Measurements from ENCODE around the gene ALG11. TPM values are rescaled to one million over a fixed set of nuclear protein-coding genes. Genes with fewer than 3 reads are reported as not detected.

ALG11 gene
- total RNA-seq, 1 donor from 2014 or later = 65.7 TPM

DNA sequence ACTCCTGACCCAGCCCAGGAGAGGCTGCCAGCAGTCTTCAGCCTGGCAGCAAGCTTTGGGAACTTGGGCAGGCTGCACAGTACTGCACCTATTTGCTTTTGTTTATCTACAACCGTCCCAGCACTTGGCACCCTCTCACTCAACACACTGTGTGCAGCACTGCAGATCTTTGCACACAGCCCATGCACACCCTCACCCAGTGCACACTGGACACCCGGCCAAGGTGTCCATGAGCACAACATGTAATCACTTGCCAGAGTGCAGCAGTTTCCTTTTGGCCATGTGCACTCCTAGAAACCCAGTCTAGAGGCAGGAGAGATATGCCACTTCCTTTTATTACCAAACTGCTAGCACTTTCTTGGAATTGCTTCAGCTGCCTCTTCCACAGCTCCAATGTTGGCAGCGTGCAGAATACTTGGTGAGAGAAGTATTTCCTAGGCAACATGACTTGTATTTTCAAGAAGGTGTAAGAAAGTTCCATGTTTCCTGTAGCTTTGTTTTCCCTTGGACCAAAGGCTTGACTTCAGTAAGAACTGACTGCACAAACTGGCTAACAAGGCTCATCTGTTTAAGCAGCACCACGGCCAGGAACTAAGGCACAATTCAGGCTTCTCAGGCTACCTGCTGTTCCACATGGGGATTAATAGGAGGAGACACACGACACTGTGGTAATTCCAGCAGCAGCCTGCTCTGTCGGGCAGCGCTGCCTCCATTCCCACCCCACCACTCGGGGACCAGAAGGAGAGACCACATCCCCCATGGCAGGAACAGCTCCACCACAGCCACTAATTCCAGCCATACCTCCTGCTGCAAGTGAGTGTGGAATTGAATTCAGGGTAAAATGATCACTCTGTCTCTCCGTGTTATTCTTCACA lies 16.3 kb upstream of the ALG11 start:
- H3K27ac Mint-ChIP-seq = no peak overlapping the region
- TF ChIP-seq, protein P1, sequence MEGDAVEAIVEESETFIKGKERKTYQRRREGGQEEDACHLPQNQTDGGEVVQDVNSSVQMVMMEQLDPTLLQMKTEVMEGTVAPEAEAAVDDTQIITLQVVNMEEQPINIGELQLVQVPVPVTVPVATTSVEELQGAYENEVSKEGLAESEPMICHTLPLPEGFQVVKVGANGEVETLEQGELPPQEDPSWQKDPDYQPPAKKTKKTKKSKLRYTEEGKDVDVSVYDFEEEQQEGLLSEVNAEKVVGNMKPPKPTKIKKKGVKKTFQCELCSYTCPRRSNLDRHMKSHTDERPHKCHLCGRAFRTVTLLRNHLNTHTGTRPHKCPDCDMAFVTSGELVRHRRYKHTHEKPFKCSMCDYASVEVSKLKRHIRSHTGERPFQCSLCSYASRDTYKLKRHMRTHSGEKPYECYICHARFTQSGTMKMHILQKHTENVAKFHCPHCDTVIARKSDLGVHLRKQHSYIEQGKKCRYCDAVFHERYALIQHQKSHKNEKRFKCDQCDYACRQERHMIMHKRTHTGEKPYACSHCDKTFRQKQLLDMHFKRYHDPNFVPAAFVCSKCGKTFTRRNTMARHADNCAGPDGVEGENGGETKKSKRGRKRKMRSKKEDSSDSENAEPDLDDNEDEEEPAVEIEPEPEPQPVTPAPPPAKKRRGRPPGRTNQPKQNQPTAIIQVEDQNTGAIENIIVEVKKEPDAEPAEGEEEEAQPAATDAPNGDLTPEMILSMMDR (IDR thresholded peaks at IDR 0.05; ENCODE audit: unreplicated experiment) = no peak
- DNase-seq (ENCODE audit: low spot score in 2 of 2, unreplicated experiment in 2 of 2) = no peak
- H3K4me1 Mint-ChIP-seq = peaks cover 68% of the 10 kb centered on the region
- H3K9me3 Mint-ChIP-seq = no peaks in the 10 kb centered on the region
- H3K27me3 Mint-ChIP-seq (ENCODE audit: low read depth) = no peaks in the 10 kb centered on the region
- H3K36me3 Mint-ChIP-seq = no peaks in the 10 kb centered on the region
- H3K4me3 Mint-ChIP-seq = no peak overlapping the region

DNA sequence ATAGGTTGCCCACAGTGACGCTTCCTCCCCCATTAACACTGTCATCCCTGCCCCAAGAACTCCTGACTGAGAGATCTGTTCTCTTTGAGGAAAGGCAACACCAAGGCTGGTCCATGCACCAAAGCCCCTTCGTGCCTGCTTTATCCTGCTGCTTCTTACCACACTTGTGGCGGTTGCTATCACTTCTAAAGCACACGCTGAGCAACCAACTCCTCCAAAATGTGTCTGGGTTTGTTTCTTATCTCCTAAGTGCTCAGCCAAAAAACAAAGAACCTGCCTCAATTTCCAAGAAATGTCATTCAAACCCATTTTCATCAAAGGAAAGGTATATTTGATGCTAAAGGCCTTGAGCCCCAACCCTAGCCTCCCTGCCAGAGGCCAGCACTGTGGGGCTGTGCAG lies 15.6 kb upstream of the ALG11 start:
- Mint-ChIP-seq H3K27ac (no peak overlapping the region), H3K27me3 (ENCODE audit: low read depth) (no peaks in the 10 kb centered on the region), H3K36me3 (no peaks in the 10 kb centered on the region), H3K4me1 (peaks cover 75% of the 10 kb centered on the region), H3K9me3 (no peaks in the 10 kb centered on the region), H3K4me3 (no peak overlapping the region)
- TF ChIP-seq, protein P1 (IDR thresholded peaks at IDR 0.05; ENCODE audit: unreplicated experiment) = no peak
- no peak for DNase-seq (ENCODE audit: low spot score in 2 of 2, unreplicated experiment in 2 of 2)

DNA sequence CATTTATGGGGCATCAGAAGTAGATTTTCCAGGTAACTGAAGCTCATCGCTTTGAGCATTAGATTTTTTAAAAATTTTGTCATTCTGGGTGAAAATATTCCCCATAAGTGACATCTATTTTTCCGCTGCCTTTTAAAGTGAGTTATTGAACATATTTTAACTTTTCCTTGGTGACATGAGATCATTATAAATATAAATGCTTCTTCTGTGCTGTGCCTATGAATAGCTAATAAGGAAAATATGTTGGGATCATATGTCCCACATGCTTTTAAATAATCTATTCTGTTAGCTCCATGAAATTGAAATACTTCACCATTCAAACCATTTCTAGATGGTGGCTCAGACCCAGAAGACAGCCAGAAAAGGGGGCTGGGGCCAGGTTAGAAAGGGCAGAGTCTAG lies 15.0 kb upstream of the ALG11 start:
- Mint-ChIP-seq H3K36me3 (no peaks in the 10 kb centered on the region), H3K4me3 (no peak overlapping the region), H3K27ac (peak overlapping the region; percentile 93), H3K4me1 (peaks cover 78% of the 10 kb centered on the region), H3K9me3 (no peaks in the 10 kb centered on the region), H3K27me3 (ENCODE audit: low read depth) (no peaks in the 10 kb centered on the region)
- DNase-seq (ENCODE audit: low spot score in 2 of 2, unreplicated experiment in 2 of 2) = no peak
- TF ChIP-seq, protein P1 (IDR thresholded peaks at IDR 0.05; ENCODE audit: unreplicated experiment) = no peak

DNA sequence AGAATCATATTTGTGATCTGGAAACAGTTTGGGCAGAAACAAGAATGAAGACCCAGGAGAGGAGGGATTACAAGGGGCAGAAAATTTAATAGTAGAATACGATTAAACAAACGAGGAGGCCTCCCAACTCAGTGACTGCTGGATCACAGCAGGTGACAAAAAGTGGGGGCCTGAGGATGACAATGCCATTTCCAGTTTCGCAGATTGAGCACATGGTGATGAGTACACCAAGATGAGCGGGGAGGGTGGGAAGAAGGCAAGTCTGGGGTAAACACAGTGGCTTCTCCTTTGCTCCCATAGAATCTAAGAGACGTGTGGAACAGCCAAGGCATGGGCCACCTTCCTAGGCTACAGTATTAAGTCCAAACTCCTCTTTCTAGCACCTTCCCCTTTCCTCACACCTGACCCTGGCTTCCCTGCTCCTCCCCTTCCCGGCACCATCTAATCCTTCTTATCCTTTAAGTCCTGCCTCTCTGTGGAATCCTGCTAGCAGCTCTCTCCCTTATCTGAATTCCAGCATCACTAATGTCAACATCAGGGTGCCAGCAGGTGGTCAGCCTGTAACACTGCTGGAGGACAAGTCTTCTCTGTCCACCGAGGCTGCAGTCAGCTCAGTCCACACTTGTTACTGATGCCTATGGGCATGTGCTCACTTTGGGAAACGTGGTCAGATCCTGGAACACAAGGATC lies 14.4 kb upstream of the ALG11 start:
- DNase-seq (ENCODE audit: low spot score in 2 of 2, unreplicated experiment in 2 of 2) = no peak
- no peaks in the 10 kb centered on the region for H3K36me3 Mint-ChIP-seq
- H3K27me3 Mint-ChIP-seq (ENCODE audit: low read depth) = no peaks in the 10 kb centered on the region
- H3K4me1 Mint-ChIP-seq = peaks cover 80% of the 10 kb centered on the region
- TF ChIP-seq, protein P1 (IDR thresholded peaks at IDR 0.05; ENCODE audit: unreplicated experiment) = no peak
- H3K4me3 Mint-ChIP-seq = no peak overlapping the region
- peak overlapping the region; percentile 93 for H3K27ac Mint-ChIP-seq
- H3K9me3 Mint-ChIP-seq = no peaks in the 10 kb centered on the region

DNA sequence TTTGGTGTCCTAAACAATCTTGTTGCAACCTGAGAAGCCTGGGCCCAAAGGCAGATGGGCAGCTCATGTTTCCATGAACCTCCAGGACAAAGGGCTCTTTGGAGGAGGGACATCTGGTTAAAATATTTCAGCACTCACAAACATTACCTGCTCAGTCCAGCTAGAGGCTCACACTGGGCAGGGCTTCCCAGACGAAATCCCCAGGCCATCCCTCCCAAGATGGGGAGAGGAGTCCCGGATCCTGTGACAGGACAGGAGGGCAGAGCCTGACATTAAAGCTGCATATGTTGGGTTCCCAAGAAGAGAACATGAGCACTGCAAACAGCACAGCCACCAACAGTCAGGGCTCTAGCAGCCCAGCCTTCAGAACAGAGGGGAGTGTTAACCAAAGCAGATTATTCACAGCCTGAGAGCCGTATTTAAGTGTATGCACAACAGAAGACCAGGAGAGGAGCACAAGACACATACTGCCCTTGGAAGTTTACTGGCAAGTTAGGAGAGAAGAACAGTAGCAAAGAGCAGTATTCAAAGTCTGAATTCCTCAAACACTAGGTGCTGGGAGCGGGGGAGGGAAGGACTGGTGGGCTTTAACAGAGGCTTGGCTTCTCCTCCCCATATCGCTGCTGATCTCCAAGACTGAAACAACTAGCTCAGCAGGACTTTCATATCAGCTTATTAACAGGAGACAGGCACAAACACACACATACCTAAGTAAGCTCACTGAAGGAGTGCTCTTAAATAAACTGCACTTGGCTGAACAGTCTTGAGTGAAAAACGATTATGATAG lies 13.3 kb upstream of the ALG11 start:
- no peaks in the 10 kb centered on the region for H3K27me3 Mint-ChIP-seq (ENCODE audit: low read depth)
- no peak for DNase-seq (ENCODE audit: low spot score in 2 of 2, unreplicated experiment in 2 of 2)
- peak overlapping the region; percentile 91 for H3K27ac Mint-ChIP-seq
- TF ChIP-seq, protein P1 (IDR thresholded peaks at IDR 0.05; ENCODE audit: unreplicated experiment) = no peak
- H3K4me3 Mint-ChIP-seq = peak overlapping the region; percentile 0
- H3K36me3 Mint-ChIP-seq = no peaks in the 10 kb centered on the region
- H3K4me1 Mint-ChIP-seq = peaks cover 76% of the 10 kb centered on the region
- no peaks in the 10 kb centered on the region for H3K9me3 Mint-ChIP-seq

Data from mesothelial cell of epicardium (in vitro differentiated cells).